H1 (cell line): Measurements from ENCODE around the gene NEDD4L. TPM values are rescaled to one million over a fixed set of nuclear protein-coding genes. Genes with fewer than 3 reads are reported as not detected.

Source experiments
- CTCF ChIA-PET: fragments of 300-600 bp; sonication (Branson Sonifier 250); formaldehyde crosslinking; loops from one replicate; lab custom pipeline; 2021; ENCODE audit not compliant: partially characterized antibody; lab: Charles Lee
- POLR2A ChIA-PET: fragments of 300-600 bp; sonication (Branson Sonifier 250); formaldehyde crosslinking; loops from one replicate; lab custom pipeline; 2021; ENCODE audit warnings: inconsistent platforms; ENCODE audit not compliant: partially characterized antibody; lab: Charles Lee
- DNase-seq, 2 experiments: peaks; one replicate each; pipeline versions ENCODE4 v3.0.0 to v3.0.0-alpha.2; 2010 to 2022; ENCODE audit warnings: low spot score in 2 of 2, low read depth in 1 of 2, mixed read lengths in 1 of 2
- FAIRE-seq: peaks from 2 replicates; lab custom pipeline; 2011; peaks lifted over from hg19 to GRCh38; lab: Jason Lieb, UNC
- H2AFZ ChIP-seq: 2 replicates; pipeline ENCODE4 v1.8.1; 2012; ENCODE audit warnings: low read length, inconsistent platforms
- H2AK5ac ChIP-seq: 2 replicates; pipeline ENCODE4 v1.6.1; 2013; ENCODE audit warnings: low read depth, low read length
- H2BK120ac ChIP-seq: replicated peaks from 2 replicates; pipeline ENCODE3; 2013; ENCODE audit warnings: low read depth, low read length, inconsistent platforms
- H2BK12ac ChIP-seq: 2 replicates; pipeline ENCODE4 v1.6.1; 2013; ENCODE audit warnings: low read depth, low read length
- H2BK15ac ChIP-seq: 2 replicates; pipeline ENCODE4 v1.6.1; 2013; ENCODE audit warnings: low read length
- H2BK20ac ChIP-seq: 2 replicates; pipeline ENCODE4 v1.6.1; 2013; ENCODE audit warnings: low read length
- H2BK5ac ChIP-seq: 2 replicates; pipeline ENCODE4 v1.6.1; 2013; ENCODE audit warnings: low read depth, low read length
- H3K14ac ChIP-seq: 2 replicates; pipeline ENCODE4 v1.6.1; 2013; ENCODE audit warnings: inconsistent platforms; ENCODE audit not compliant: insufficient read length
- H3K18ac ChIP-seq: 2 replicates; pipeline ENCODE4 v1.6.1; 2013; ENCODE audit warnings: low read length; ENCODE audit errors: extremely low read depth
- H3K23ac ChIP-seq: 2 replicates; pipeline ENCODE4 v1.6.1; 2013; ENCODE audit warnings: inconsistent platforms; ENCODE audit not compliant: insufficient read length
- H3K23me2 ChIP-seq: 2 replicates; pipeline ENCODE4 v1.6.1; 2013; ENCODE audit warnings: low read depth, low read length
- H3K27ac ChIP-seq: 2 replicates; pipeline ENCODE4 v1.6.1; 2011; ENCODE audit warnings: low read depth, low read length, inconsistent platforms
- H3K27me3 ChIP-seq, 4 experiments: replicated peaks in 1 of 4; 1 replicate in 1 of 4; 2 replicates in 3 of 4; pipeline versions ENCODE4 v1.6.1 to v1.8.1; 2011 to 2013; ENCODE audit warnings: low read length in 3 of 4, mild to moderate bottlenecking in 3 of 4, inconsistent platforms in 2 of 4, mixed read lengths in 2 of 4, moderate library complexity in 1 of 4; ENCODE audit not compliant: control insufficient read depth in 3 of 4, insufficient read depth in 3 of 4; ENCODE audit errors: extremely low read depth in 1 of 4
- H3K36me3 ChIP-seq, 4 experiments: 2 replicates each; pipeline versions ENCODE4 v1.6.1 to v1.8.1; 2011 to 2013; ENCODE audit warnings: mild to moderate bottlenecking in 4 of 4, low read length in 3 of 4, moderate library complexity in 2 of 4, control low read depth in 1 of 4, inconsistent platforms in 1 of 4; ENCODE audit not compliant: insufficient read depth in 4 of 4, control insufficient read depth in 2 of 4
- H3K4ac ChIP-seq: replicated peaks from 2 replicates; pipeline ENCODE3; 2013; ENCODE audit warnings: low read length, low read depth, mixed read lengths, inconsistent platforms; ENCODE audit not compliant: insufficient read length
- H3K4me1 ChIP-seq, 4 experiments: replicated peaks in 1 of 4; 1 replicate in 1 of 4; 2 replicates in 3 of 4; pipeline versions ENCODE4 v1.6.1 to v1.8.1; 2011 to 2013; ENCODE audit warnings: low read length in 3 of 4, inconsistent platforms in 2 of 4, mixed read lengths in 1 of 4; ENCODE audit not compliant: insufficient read depth in 4 of 4, control insufficient read depth in 3 of 4
- H3K4me2 ChIP-seq, 2 experiments: 2 replicates each; pipeline versions ENCODE4 v1.6.1 to v1.8.1; 2011 to 2013; ENCODE audit warnings: low read depth in 2 of 2, low read length in 2 of 2, control low read depth in 1 of 2, inconsistent platforms in 1 of 2, mild to moderate bottlenecking in 1 of 2; ENCODE audit not compliant: insufficient read depth in 1 of 2
- H3K4me3 ChIP-seq, 4 experiments: fragments of 200-600, 300-600 bp in 1 of 4; sonication (generic), shearing (Covaris generic), sonication (Bioruptor Twin) in 1 of 4; 2 replicates each; pipeline versions ENCODE4 v1.5.1 to v1.8.1; 2011 to 2016; ENCODE audit warnings: low read length in 4 of 4, low read depth in 3 of 4, control low read depth in 2 of 4, inconsistent platforms in 2 of 4, mild to moderate bottlenecking in 2 of 4, mixed read lengths in 1 of 4, moderate library complexity in 1 of 4; ENCODE audit not compliant: insufficient read depth in 2 of 4; ENCODE audit errors: extremely low read depth in 1 of 4
- H3K56ac ChIP-seq: replicated peaks from 2 replicates; pipeline ENCODE3; 2013; ENCODE audit warnings: low read depth, mild to moderate bottlenecking, mixed read lengths, low read length, inconsistent platforms; ENCODE audit not compliant: insufficient read length
- H3K79me1 ChIP-seq: 2 replicates; pipeline ENCODE4 v1.6.1; 2013; ENCODE audit warnings: low read depth, low read length, control low read depth
- H3K79me2 ChIP-seq, 2 experiments: 2 replicates each; pipeline versions ENCODE4 v1.6.1 to v1.8.1; 2012 to 2013; ENCODE audit warnings: low read length in 2 of 2, mild to moderate bottlenecking in 2 of 2, inconsistent platforms in 1 of 2; ENCODE audit not compliant: insufficient read depth in 2 of 2, control insufficient read depth in 1 of 2
- H3K9ac ChIP-seq, 4 experiments: replicated peaks in 1 of 4; 1 replicate in 1 of 4; 2 replicates in 3 of 4; pipeline versions ENCODE4 v1.6.1 to v1.8.1; 2011 to 2013; ENCODE audit warnings: low read depth in 3 of 4, low read length in 3 of 4, control low read depth in 2 of 4, mild to moderate bottlenecking in 2 of 4, moderate library complexity in 2 of 4, inconsistent platforms in 1 of 4; ENCODE audit errors: extremely low read depth in 1 of 4
- H3K9me3 ChIP-seq, 2 experiments: 2 replicates each; pipeline versions ENCODE4 v1.6.1 to v1.8.1; 2012 to 2013; ENCODE audit warnings: mild to moderate bottlenecking in 2 of 2, moderate library complexity in 2 of 2, control low read depth in 1 of 2, inconsistent platforms in 1 of 2, low read depth in 1 of 2, low read length in 1 of 2, mixed read lengths in 1 of 2; ENCODE audit not compliant: insufficient read depth in 2 of 2
- H4K20me1 ChIP-seq, 2 experiments: replicated peaks in 1 of 2; 2 replicates each; pipeline versions ENCODE3 to v1.8.1; 2011 to 2013; ENCODE audit warnings: inconsistent platforms in 2 of 2, low read length in 2 of 2, mild to moderate bottlenecking in 1 of 2; ENCODE audit not compliant: insufficient read depth in 2 of 2, control insufficient read depth in 1 of 2
- H4K5ac ChIP-seq: 2 replicates; pipeline ENCODE4 v1.6.1; 2013; ENCODE audit warnings: low read length, low read depth, mixed read lengths, inconsistent platforms; ENCODE audit not compliant: insufficient read length
- H4K8ac ChIP-seq: 2 replicates; pipeline ENCODE4 v1.8.0; 2013; ENCODE audit warnings: mild to moderate bottlenecking, moderate library complexity, low read length, inconsistent platforms; ENCODE audit not compliant: insufficient read depth; ENCODE audit errors: extremely low read depth
- H4K91ac ChIP-seq: replicated peaks from 2 replicates; pipeline ENCODE3; 2013; ENCODE audit warnings: low read length, mixed read lengths, inconsistent platforms; ENCODE audit not compliant: insufficient read length
- NANOG ChIP-seq: IDR thresholded peaks from 2 replicates; pipeline ENCODE4 v1.6.1; 2011; ENCODE audit warnings: low read length, low read depth, mild to moderate bottlenecking, inconsistent platforms; ENCODE audit not compliant: insufficient read depth, poor library complexity, severe bottlenecking
- RAD21 ChIP-seq, 2 experiments: IDR thresholded peaks in 1 of 2; conservative IDR thresholded peaks in 1 of 2; 2 replicates each; pipeline ENCODE4 v1.6.1; 2011; ENCODE audit warnings: low read depth in 2 of 2, low read length in 2 of 2, improper control_type of control experiment in 1 of 2, inconsistent platforms in 1 of 2, mild to moderate bottlenecking in 1 of 2, moderate library complexity in 1 of 2
- RNF2 ChIP-seq: fragments of 200-900, 300-1000 bp; sonication (generic); IDR thresholded peaks from 2 replicates; pipeline ENCODE4 v1.7.1; 2016; ENCODE audit warnings: borderline replicate concordance, low read depth, mild to moderate bottlenecking, antibody characterized with exemption, low read length; ENCODE audit not compliant: poor library complexity, severe bottlenecking; ENCODE audit errors: missing control alignments
- YY1 ChIP-seq: IDR thresholded peaks from 2 replicates; pipeline ENCODE4 v1.6.1; 2011; ENCODE audit warnings: low read depth, mild to moderate bottlenecking, low read length
- WGBS, 2 experiments: shearing (Covaris generic) in 1 of 2; methylation state at CpG; one replicate each; pipeline versions ENCODE4 v1.1.6 to v1.1.7; 2013 to 2015; ENCODE audit warnings: low lambda C conversion rate in 2 of 2, mixed read lengths in 2 of 2, inconsistent platforms in 1 of 2, low coverage in 1 of 2, missing lambda C conversion rate in 1 of 2; ENCODE audit not compliant: insufficient replicate concordance in 2 of 2, insufficient coverage in 1 of 2, insufficient read length in 1 of 2; ENCODE audit errors: extremely low coverage in 1 of 2, missing lambda C conversion rate in 1 of 2; 5-methylcytosine and 5-hydroxymethylcytosine counted together
- polyA plus RNA-seq, 7 experiments: library from polyadenylated mRNA; depleted of rRNA in 3 of 7; stranded (reverse) in 5 of 7; unstranded in 2 of 7; fragments of >200 nt in 5 of 7; fragments of 200-250 nt in 2 of 7; gene quantifications; 1 replicate in 5 of 7; 2 replicates in 1 of 7; 4 replicates in 1 of 7; pipeline versions ENCODE4 v1.2.1 to v1.2.3, GENCODE V29; 2011 to 2013; ENCODE audit warnings: missing spikeins in 2 of 7, mixed read lengths in 2 of 7
- total RNA-seq: library from RNA; stranded (reverse); fragmentation: NEBNext Ultra II Directional; extraction: Animal tissue kit (Norgen Biotek cat#: 25700); gene quantifications from 2 replicates; pipeline ENCODE4 v1.2.1, GENCODE V29; 2021
- TF ChIP-seq, protein P1 (sequence below), 3 experiments: IDR thresholded peaks; 1 replicate in 2 of 3; 2 replicates in 1 of 3; pipeline versions ENCODE4 v1.5.1 to v1.6.1; 2011; ENCODE audit warnings: low read length in 3 of 3, mild to moderate bottlenecking in 3 of 3, inconsistent platforms in 2 of 3, low read depth in 1 of 3, moderate library complexity in 1 of 3; ENCODE audit not compliant: insufficient read depth in 1 of 3; ENCODE audit errors: control extremely low read depth in 1 of 3

NEDD4L gene
- total and polyA plus RNA-seq, 2 of the 8 experiments (the other 6 are each of a cell fraction or from before 2014, with no cell fraction given) = 37.3 to 69.8 TPM

DNA sequence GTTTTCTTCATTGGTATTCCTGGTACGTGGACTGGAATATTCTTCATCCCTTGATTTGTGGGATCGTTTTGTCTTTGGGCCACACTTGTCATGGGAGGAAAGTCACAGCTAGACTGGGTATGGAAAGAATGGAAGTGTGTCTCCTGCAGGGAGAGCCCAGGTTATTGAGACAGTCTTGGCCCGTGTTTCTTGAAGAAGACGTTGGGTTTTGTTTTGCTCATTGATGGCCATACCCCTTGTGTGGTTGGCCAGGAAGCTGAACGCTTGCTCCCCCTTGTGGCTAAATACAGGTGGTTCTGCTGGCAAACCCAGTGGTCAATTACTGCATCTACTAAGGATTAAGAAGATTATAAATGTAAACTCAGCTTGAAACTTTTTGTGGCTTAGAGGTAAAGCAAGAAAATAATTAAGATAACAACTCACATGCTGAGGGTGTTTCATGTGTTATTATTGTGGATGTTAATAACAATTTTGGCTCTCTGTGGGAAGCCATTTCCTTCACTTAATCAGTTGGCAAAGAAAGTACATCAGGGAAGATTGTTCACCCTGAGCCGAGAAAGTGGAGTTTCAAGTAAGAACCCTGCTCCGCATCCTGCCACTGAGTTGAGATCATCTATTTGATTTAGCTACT lies 91.8 kb downstream of the NEDD4L start:
- Histone ChIP-seq H3K9me3 (no peaks in the 10 kb centered on the region), H4K91ac (no peak overlapping the region), H2AFZ (no peak overlapping the region), H3K79me2 (peaks cover 4 to 77% of the 10 kb centered on the region in 2 experiments; a peak in 3 of 4 replicates), H2BK12ac (no peak overlapping the region), H3K4ac (no peak overlapping the region), H4K8ac (no peak overlapping the region), H3K4me3 (no peak overlapping the region), H3K18ac (no peak overlapping the region), H3K9ac (no peak overlapping the region), H3K4me2 (no peak overlapping the region; a peak in 1 of 4 replicates), H3K27me3 (no peaks in the 10 kb centered on the region), H4K5ac (no peak overlapping the region), H2BK120ac (no peak overlapping the region), H3K36me3 (no peaks in the 10 kb centered on the region), H2BK15ac (no peak overlapping the region), H3K79me1 (peaks cover 18% of the 10 kb centered on the region), H2BK20ac (no peak overlapping the region), H3K23me2 (peaks cover 3% of the 10 kb centered on the region; the same call in 1 of the 2 replicates), H3K14ac (no peak overlapping the region), H2AK5ac (no peak overlapping the region), H3K27ac (no peak overlapping the region), H3K23ac (no peak overlapping the region), H2BK5ac (no peak overlapping the region), H3K4me1 (peaks cover 2 to 17% (median 9%) of the 10 kb centered on the region in 4 experiments; a peak in 5 of 7 replicates), H3K56ac (no peak overlapping the region), H4K20me1 (peaks cover 0 to 9% of the 10 kb centered on the region in 2 experiments)
- peak; percentile 99 for FAIRE-seq
- WGBS, 2 experiments = 58% methylated on average over 7 of the region's 7 CpGs; no CpG with 5 or more reads in 1 of the 2 experiments
- ChIA-PET CTCF (interaction anchor here (0.6 to 4.8 kb wide), 45 partner anchors 10 to 1042 kb away, joined by 3 to 45 read pairs (median 4); partner anchors contain the start of gene NEDD4L), POLR2A (interaction anchor here (1.0 to 3.1 kb wide), 3 partner anchors 55 to 92 kb away, joined by 3 to 9 read pairs (median 4); partner anchors contain the start of gene NEDD4L)
- TF ChIP-seq NANOG (peak; percentile 8), YY1 (0 out of 2 replicates have a peak, but pooled peaks have one; percentile 30), RNF2 (no peak), RAD21 (IDR thresholded peaks at IDR 0.05 in 1 of 2, conservative IDR thresholded peaks at IDR 0.05 in 1 of 2; ENCODE audit: low read depth in 2 of 2, low read length in 2 of 2) (peak; percentile 71 to 81)
- TF ChIP-seq, protein P1, sequence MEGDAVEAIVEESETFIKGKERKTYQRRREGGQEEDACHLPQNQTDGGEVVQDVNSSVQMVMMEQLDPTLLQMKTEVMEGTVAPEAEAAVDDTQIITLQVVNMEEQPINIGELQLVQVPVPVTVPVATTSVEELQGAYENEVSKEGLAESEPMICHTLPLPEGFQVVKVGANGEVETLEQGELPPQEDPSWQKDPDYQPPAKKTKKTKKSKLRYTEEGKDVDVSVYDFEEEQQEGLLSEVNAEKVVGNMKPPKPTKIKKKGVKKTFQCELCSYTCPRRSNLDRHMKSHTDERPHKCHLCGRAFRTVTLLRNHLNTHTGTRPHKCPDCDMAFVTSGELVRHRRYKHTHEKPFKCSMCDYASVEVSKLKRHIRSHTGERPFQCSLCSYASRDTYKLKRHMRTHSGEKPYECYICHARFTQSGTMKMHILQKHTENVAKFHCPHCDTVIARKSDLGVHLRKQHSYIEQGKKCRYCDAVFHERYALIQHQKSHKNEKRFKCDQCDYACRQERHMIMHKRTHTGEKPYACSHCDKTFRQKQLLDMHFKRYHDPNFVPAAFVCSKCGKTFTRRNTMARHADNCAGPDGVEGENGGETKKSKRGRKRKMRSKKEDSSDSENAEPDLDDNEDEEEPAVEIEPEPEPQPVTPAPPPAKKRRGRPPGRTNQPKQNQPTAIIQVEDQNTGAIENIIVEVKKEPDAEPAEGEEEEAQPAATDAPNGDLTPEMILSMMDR (IDR thresholded peaks at IDR 0.05; ENCODE audit: control extremely low read depth in 1 of 3, insufficient read depth in 1 of 3, low read depth in 1 of 3, low read length in 3 of 3) = peak; percentile 76 to 96 (median 94)
- DNase-seq = peak; percentile 43 to 70
